DMS79 treated with DMSO at 0.1 percent for 48 hours (cell line): ENCODE measurements around the gene CAPG.
"Not testable (repeated sequence)": the region's sequence is repeated elsewhere in the genome, so short reads cannot be mapped to it uniquely, and the experiment has no call there.

Source experiments
- DNase-seq: peaks from one replicate; lab custom pipeline; 2025; lab: John Stamatoyannopoulos, UW

The CAPG gene, protein sequence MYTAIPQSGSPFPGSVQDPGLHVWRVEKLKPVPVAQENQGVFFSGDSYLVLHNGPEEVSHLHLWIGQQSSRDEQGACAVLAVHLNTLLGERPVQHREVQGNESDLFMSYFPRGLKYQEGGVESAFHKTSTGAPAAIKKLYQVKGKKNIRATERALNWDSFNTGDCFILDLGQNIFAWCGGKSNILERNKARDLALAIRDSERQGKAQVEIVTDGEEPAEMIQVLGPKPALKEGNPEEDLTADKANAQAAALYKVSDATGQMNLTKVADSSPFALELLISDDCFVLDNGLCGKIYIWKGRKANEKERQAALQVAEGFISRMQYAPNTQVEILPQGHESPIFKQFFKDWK

DNA sequence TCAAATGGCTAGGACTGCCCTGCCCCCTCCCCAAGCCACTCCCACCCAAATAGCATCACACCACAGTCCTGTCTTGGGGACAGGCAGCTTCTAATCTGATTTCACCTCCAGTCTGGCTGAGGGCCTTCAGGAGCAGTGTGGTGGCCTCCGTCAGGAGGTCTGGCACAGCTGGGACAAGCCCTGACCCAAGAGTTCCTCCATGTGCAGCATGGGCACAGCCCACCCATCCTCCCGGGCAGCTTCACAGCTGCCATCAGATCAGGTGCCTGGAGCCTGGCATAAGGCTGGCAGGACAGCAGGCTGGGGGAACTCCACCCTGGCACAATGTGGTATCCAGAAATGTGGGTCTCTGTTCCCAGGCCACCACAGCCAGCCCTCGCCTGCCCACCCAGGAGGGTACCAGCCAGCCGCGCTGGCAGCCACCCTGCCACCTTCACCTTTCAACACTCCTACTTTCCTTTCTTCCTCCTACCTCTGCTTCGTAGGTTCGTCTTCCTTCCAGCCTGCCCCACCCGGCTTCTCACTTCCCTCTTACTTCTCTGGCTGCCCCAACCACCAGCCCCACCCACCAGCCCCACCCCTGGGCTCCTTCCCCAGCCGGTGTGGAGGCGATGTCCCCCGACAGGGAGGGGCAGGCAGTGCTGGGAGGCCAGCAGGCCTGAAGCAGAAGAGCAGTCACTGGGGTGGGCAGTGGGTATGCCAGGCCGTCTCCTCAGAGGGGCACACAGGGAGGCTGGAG is at the start of gene CAPG:
CAPG (minus strand) TSS at position 522 of the 739 bp plus-strand sequence. CDS start 8,221 bp downstream, outside the sequence.
- no peak for DNase-seq

- no peak for DNase-seq
Measured at GRCh38 chr2:85459771-85460170, 49.6 kb upstream of the CAPG start.

GRCh38 chr2:85458601-85459563 is 48.7 kb upstream of the CAPG start:
- no peak for DNase-seq

GRCh38 chr2:85457877-85458316 is 47.7 kb upstream of the CAPG start:
- DNase-seq, result no peak

- no peak for DNase-seq
Measured at GRCh38 chr2:85457043-85457442, 46.9 kb upstream of the CAPG start.

DNA sequence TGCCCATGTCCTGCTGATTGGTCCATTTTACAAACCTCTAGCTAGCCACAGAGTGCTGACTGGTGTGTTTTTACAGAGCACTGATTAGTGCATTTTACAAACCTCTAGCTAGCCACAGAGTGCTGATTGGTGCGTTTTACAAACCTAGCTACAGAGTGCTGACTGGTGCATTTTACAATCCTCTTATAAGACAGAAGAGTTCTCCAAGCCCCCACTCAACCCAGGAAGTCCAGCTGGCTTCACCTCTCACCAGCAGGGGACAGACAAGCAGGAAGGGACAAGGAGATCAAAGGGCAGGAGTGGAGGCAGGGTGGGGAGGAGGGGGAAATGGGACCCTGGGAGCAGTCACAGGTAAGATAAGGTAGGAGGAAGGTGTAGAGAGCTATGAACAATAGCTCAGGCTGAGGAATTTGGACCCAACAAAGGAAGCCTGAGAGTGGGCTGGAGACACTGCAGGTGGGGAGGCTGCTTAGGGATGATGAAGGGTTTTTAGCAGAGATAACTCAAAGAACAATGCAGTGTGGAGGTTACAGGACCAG is 45.5 kb upstream of the CAPG start:
- no peak for DNase-seq

- no peak for DNase-seq
Measured at GRCh38 chr2:85453571-85453970, 43.4 kb upstream of the CAPG start.

- DNase-seq, result no peak
Measured at GRCh38 chr2:85452237-85452636, 42.1 kb upstream of the CAPG start.

GRCh38 chr2:85449214-85449588 is 39.0 kb upstream of the CAPG start:
- no peak for DNase-seq

GRCh38 chr2:85448461-85449213 is 38.5 kb upstream of the CAPG start:
- no peak for DNase-seq

GRCh38 chr2:85447222-85447585 is 37.0 kb upstream of the CAPG start:
- DNase-seq, result no peak

GRCh38 chr2:85446296-85447221 is 36.4 kb upstream of the CAPG start:
- DNase-seq, result no peak

DNA sequence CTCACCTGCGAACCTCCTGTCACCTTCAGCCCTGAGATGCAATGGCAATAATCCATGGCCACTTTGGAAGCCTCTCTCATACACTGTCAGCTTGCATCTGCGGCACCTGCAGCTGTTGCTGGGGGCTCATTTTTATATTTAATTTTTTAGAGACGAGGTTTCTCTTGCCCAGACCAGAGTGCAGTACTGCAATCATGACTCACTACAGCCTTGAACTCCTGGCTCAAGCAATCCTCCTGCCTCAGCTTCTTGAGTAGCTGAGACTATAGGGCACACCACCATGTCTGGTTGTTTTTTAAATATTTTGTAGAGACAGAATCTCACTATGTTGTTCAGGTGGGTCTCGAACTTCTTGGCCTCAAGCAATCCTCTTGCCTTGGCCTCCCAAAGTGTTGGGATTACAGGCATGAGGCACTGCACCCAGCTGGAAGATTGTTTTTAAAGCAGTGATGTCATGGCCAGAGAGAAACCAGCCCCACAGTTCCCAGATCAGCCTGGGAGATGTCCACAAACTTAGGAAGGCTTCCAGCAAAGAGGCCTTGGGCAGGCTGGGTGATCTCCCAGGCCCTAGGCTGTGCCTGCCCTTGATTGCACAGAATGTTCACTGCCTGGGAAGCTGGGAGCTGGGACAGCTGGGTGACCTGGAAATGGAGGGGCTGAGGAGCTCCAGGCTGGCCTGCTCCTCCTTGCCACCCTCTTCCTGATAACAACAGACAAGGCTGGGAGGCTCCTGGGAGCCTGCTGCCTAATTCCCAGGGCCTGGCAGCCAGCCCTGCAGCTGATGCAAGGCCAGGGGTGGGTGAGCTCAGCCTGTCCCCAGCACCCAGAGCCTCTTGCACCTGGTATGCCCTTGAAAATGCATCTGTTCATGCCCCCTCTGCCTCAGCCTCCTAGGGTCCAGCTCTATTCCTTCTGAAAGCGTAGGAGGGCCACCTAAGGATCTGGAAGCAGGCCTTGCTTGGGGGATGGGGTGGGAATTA is 35.4 kb upstream of the CAPG start:
- peak; percentile 23 for DNase-seq

GRCh38 chr2:85444629-85445172 is 34.5 kb upstream of the CAPG start:
- DNase-seq, result no peak

GRCh38 chr2:85441864-85442263 is 31.7 kb upstream of the CAPG start:
- no peak for DNase-seq

- no peak for DNase-seq
Measured at GRCh38 chr2:85440729-85441128, 30.6 kb upstream of the CAPG start.

GRCh38 chr2:85439986-85440385 is 29.8 kb upstream of the CAPG start:
- DNase-seq, result no peak

GRCh38 chr2:85439569-85439968 is 29.4 kb upstream of the CAPG start:
- not testable (repeated sequence) for DNase-seq

- DNase-seq, result no peak
Measured at GRCh38 chr2:85439025-85439472, 28.9 kb upstream of the CAPG start.
